ENCODE data around the gene KRTAP26-1.

GRCh38 chr21:30332681-30333080 is 12.6 kb upstream of the KRTAP26-1 start:
- TF ChIP-seq POLR2AphosphoS5 (IDR thresholded peaks at IDR 0.05) (no peak), CTCF (IDR thresholded peaks at IDR 0.05) (no peak)
